HepG2 (cell line): ENCODE data around the gene CD58. TPM values are rescaled to one million over a fixed set of nuclear protein-coding genes. Genes with fewer than 3 reads are reported as not detected.

ENCODE experiments used
- ATAC-seq: fragments of 200-7000 bp; cut with Tn5 transposase; 3 replicates; pipeline ENCODE4 v1.9.1; 2020; ENCODE audit warnings: mild to moderate bottlenecking, moderate library complexity
- BruUV-seq: library from RNA; stranded (reverse); fragments of 400-500 nt; replicated peaks from 2 replicates; lab custom pipeline; 2021; lab: Mats Ljungman, UMichigan
- CTCF ChIA-PET: fragments of 300-600 bp; formaldehyde crosslinking; extraction: SDS; loops from one replicate; lab custom pipeline; 2021; ENCODE audit warnings: low total read pairs, inconsistent platforms, low intra/inter-chr PET ratio; lab: Yijun Ruan, JAX
- POLR2A ChIA-PET: fragments of 350-600 bp; sonication (Branson Sonifier 250); formaldehyde crosslinking; loops from one replicate; lab custom pipeline; 2020; ENCODE audit warnings: antibody characterized with exemption, inconsistent platforms; lab: Yijun Ruan, JAX
- DNase-seq: peaks from one replicate; pipeline ENCODE4 v3.0.0-alpha.2; 2015; ENCODE audit warnings: low spot score
- FAIRE-seq: peaks from 3 replicates; lab custom pipeline; 2011; peaks lifted over from hg19 to GRCh38; lab: Jason Lieb, UNC
- H2AFZ ChIP-seq: one replicate; pipeline ENCODE4 v1.6.1; 2011; ENCODE audit warnings: low read length, inconsistent platforms
- H3K27ac ChIP-seq: fragments of 300-600 bp; 3 replicates; pipeline ENCODE4 v1.8.0; 2011; ENCODE audit warnings: mixed run types, mild to moderate bottlenecking, mixed read lengths, low read length, inconsistent platforms; ENCODE audit not compliant: insufficient read depth; ENCODE audit errors: extremely low read length
- H3K27me3 ChIP-seq, 2 experiments: fragments of 200-600 bp in 1 of 2; 2 replicates in 1 of 2; 3 replicates in 1 of 2; pipeline versions ENCODE4 v1.6.0 to v1.8.0; 2011; ENCODE audit warnings: low read length in 2 of 2, mild to moderate bottlenecking in 2 of 2, moderate library complexity in 2 of 2, inconsistent platforms in 1 of 2; ENCODE audit not compliant: insufficient read depth in 2 of 2, control insufficient read depth in 1 of 2
- H3K36me3 ChIP-seq, 2 experiments: fragments of 200-600 bp in 1 of 2; replicated peaks in 1 of 2; 2 replicates in 1 of 2; 3 replicates in 1 of 2; pipeline versions ENCODE4 v1.5.1 to v1.8.0; 2011; ENCODE audit warnings: low read length in 2 of 2, inconsistent platforms in 1 of 2; ENCODE audit not compliant: insufficient read depth in 2 of 2, control insufficient read depth in 1 of 2
- H3K4me1 ChIP-seq: 2 replicates; pipeline ENCODE4 v1.5.1; 2012; ENCODE audit warnings: low read length, inconsistent platforms; ENCODE audit not compliant: insufficient read depth
- H3K4me2 ChIP-seq: 2 replicates; pipeline ENCODE4 v1.6.0; 2011; ENCODE audit warnings: low read depth, low read length, inconsistent platforms
- H3K4me3 ChIP-seq, 3 experiments: fragments of 200-600 bp in 1 of 3; sonication (generic), shearing (Covaris generic) in 1 of 3; replicated peaks in 1 of 3; 2 replicates each; pipeline ENCODE4 v1.5.1; 2011 to 2016; ENCODE audit warnings: low read length in 3 of 3, inconsistent platforms in 2 of 3, low read depth in 2 of 3, mild to moderate bottlenecking in 2 of 3, control low read depth in 1 of 3, mixed read lengths in 1 of 3; ENCODE audit not compliant: insufficient read depth in 1 of 3
- H3K79me2 ChIP-seq: one replicate; pipeline ENCODE4 v1.6.1; 2011; ENCODE audit warnings: low read length, inconsistent platforms; ENCODE audit not compliant: insufficient read depth
- H3K9ac ChIP-seq: 2 replicates; pipeline ENCODE4 v1.6.0; 2011; ENCODE audit warnings: mild to moderate bottlenecking, low read depth, low read length, inconsistent platforms; ENCODE audit not compliant: insufficient read depth
- H3K9me3 ChIP-seq: 2 replicates; pipeline ENCODE4 v1.5.1; 2012; ENCODE audit warnings: mild to moderate bottlenecking, low read length
- H4K20me1 ChIP-seq: 2 replicates; pipeline ENCODE4 v1.6.0; 2011; ENCODE audit warnings: inconsistent platforms, mild to moderate bottlenecking, low read length, moderate library complexity; ENCODE audit not compliant: insufficient read depth
- CREB1 ChIP-seq, 2 experiments: fragments of 450-650 bp in 1 of 2; IDR thresholded peaks; 2 replicates each; pipeline ENCODE4 v1.6.1; 2016 to 2017; ENCODE audit warnings: control low read depth in 1 of 2, mild to moderate bottlenecking in 1 of 2, missing compliant biosample characterization in 1 of 2, missing genetic modification characterization in 1 of 2
- CREM ChIP-seq, 2 experiments: sonication (generic) in 1 of 2; formaldehyde crosslinking in 1 of 2; IDR thresholded peaks; 2 replicates each; pipeline versions ENCODE4 v1.4.0 to v1.6.1; 2016 to 2020; ENCODE audit warnings: antibody characterized with exemption in 1 of 2, mild to moderate bottlenecking in 1 of 2, missing genetic modification reagents in 1 of 2
- GFI1 ChIP-seq: sonication (generic); formaldehyde crosslinking; IDR thresholded peaks from 2 replicates; pipeline ENCODE4 v1.5.0; 2020; ENCODE audit warnings: missing genetic modification reagents, mild to moderate bottlenecking, borderline replicate concordance
- MED1 ChIP-seq: sonication (generic); formaldehyde crosslinking; IDR thresholded peaks from 2 replicates; pipeline ENCODE4 v1.4.0; 2020; ENCODE audit warnings: missing genetic modification reagents
- NFIC ChIP-seq: IDR thresholded peaks from 2 replicates; pipeline ENCODE4 v1.6.1; 2012; ENCODE audit warnings: mild to moderate bottlenecking, low read length, inconsistent platforms
- ZC3H13 ChIP-seq: sonication (generic); formaldehyde crosslinking; IDR thresholded peaks from 2 replicates; pipeline ENCODE4 v1.8.1; 2023; ENCODE audit warnings: mild to moderate bottlenecking, missing genetic modification reagents, moderate library complexity
- ZNF292 ChIP-seq: sonication (generic); formaldehyde crosslinking; IDR thresholded peaks from 2 replicates; pipeline ENCODE4 v1.8.1; 2022; ENCODE audit warnings: mild to moderate bottlenecking, low read depth, missing genetic modification reagents, borderline replicate concordance
- ZNF792 ChIP-seq: IDR thresholded peaks from 2 replicates; pipeline ENCODE4 v1.6.1; 2016
- WGBS: methylation state at CpG from one replicate; pipeline ENCODE4 v1.1.6; 2017; ENCODE audit warnings: low lambda C conversion rate; 5-methylcytosine and 5-hydroxymethylcytosine counted together
- in situ Hi-C: cut with HindIII; loops from 2 replicates; pipeline ENCODE4 v1.10.0; 2017; ENCODE audit warnings: low pct_unique_long_range_greater_than_20kb; ENCODE audit not compliant: extremely low pct_ligation_motif_present
- intact Hi-C: fragments of 100-400 bp; cut with micrococcal nuclease; formaldehyde crosslinking; loops from one replicate; pipeline ENCODE4 v1.10.0; 2022; ENCODE audit not compliant: unreplicated experiment
- polyA plus RNA-seq, 8 experiments: library from polyadenylated mRNA; depleted of rRNA in 3 of 8; stranded (reverse) in 7 of 8; unstranded in 1 of 8; fragments of >200 nt; fragmentation: Illumina TruSeq in 4 of 8; extraction: Trizol in 4 of 8; gene quantifications; 2 replicates each; pipeline versions ENCODE4 v1.2.1 to v1.2.3, GENCODE V29; 2011 to 2016; ENCODE audit warnings: low read depth in 4 of 8, missing spikeins in 1 of 8, mixed read lengths in 1 of 8; ENCODE audit not compliant: insufficient read depth in 1 of 8
- total RNA-seq, 5 experiments: library from RNA; depleted of rRNA; stranded (reverse); fragments of >200 nt; fragmentation: Illumina TruSeq; extraction: Trizol; gene quantifications; 2 replicates each; pipeline ENCODE4 v1.2.3, GENCODE V29; 2016; ENCODE audit warnings: low read depth in 1 of 5
- TF ChIP-seq, protein P1 (sequence below): sonication (generic); formaldehyde crosslinking; IDR thresholded peaks from 2 replicates; pipeline ENCODE4 v1.4.0; 2020; ENCODE audit warnings: mild to moderate bottlenecking, missing genetic modification reagents
- TF ChIP-seq, protein P2 (sequence below): sonication (generic); formaldehyde crosslinking; IDR thresholded peaks from 2 replicates; pipeline ENCODE4 v1.8.0; 2022; ENCODE audit warnings: low read depth, missing genetic modification reagents
- TF ChIP-seq, protein P3 (sequence below): sonication (generic); formaldehyde crosslinking; conservative IDR thresholded peaks from 2 replicates; pipeline ENCODE4 v1.4.0; 2020; ENCODE audit warnings: mild to moderate bottlenecking, missing genetic modification reagents, moderate library complexity
- TF ChIP-seq, protein P4 (sequence below): sonication (generic); formaldehyde crosslinking; IDR thresholded peaks from 2 replicates; pipeline ENCODE4 v1.5.0; 2020; ENCODE audit warnings: mild to moderate bottlenecking, missing genetic modification reagents, moderate library complexity

CD58 gene
- total and polyA plus RNA-seq, 2 of the 13 experiments (the other 11 are each of a cell fraction or from before 2014, with no cell fraction given): 9.4 to 13.5 TPM

DNA sequence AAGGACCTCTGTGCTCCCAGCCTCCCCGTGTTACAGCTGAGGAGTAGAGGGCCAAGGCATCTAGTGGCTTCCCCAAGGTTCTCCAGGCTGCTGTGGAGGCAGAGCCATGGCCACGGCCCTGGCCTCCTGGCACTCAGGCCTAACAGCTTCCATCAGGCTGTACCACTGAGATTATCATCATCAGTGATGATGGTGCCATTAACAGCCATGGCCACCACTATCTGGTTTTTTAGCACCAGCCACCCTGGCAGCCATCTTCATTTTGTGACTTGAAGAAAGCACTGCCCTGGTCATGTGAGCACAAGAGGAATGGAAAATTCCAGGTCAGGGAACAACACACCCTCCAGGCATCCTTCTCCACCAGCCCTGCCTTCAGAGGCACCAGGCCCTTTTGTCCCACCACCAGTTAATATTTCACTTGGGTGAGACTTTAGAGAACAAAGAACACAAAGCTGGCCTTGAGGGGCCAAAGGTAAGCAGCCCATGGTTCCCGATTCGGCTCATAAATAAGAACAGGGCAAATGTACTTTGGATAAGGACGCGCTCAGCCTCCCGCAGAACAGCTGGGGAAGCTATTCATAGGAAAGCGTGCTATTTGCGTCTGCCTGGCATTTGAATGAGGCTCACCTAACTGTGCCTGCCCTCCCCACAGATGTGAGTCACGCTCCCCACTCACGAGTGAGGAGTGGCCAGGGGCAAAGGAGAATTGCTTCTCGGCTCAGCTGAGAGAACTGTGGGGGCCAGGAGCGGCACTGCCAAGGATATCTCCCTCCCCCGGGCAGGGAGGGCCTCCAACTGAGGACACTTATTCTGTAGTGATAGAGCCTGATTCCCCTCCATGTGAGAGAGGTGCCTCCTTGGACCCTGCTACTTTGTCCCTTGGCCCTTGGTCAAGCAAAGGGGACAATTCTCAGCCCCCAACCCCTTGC is 95.6 kb downstream of the CD58 start (continued):
- TF ChIP-seq, protein P1, sequence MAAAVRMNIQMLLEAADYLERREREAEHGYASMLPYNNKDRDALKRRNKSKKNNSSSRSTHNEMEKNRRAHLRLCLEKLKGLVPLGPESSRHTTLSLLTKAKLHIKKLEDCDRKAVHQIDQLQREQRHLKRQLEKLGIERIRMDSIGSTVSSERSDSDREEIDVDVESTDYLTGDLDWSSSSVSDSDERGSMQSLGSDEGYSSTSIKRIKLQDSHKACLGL (CRISPR knock-in tag): no peak
- TF ChIP-seq ZC3H13 (CRISPR knock-in tag): no peak
- TF ChIP-seq CREM (IDR thresholded peaks at IDR 0.05): peak; percentile 77
- TF ChIP-seq CREM (CRISPR knock-in tag; IDR thresholded peaks at IDR 0.05): no peak
- TF ChIP-seq, all 625 proteins: peak for 279

DNA sequence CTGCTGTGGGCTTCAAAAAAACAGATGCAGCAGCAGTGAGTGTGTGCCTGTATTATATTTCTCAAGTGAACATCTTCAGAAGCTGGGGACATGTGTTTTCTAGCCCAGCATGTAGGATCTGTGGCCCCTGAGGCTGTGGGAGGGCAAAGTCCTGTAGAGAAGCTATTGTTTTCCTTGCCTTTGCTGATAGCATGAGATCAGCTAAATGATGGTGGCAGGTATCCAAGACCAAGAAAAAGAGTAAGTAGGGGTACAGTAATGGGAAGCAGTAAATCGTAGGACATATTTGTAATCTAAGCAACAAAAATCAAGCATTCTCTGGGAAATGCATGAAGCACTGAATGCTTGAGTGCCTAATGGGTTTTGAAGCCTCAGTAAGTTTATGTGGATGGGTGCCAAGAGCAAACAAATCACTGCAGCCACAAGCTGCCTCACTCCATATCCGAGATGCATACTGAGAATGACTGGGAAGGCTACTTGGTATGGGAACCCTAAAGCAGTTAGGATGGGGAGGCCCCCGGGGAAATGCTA is 98.3 kb downstream of the CD58 start:
- intact Hi-C loops: no loop called here
- H3K4me2 ChIP-seq: peak overlapping the region; percentile 39
- CTCF ChIA-PET: no interaction called here
- TF ChIP-seq, protein P2, sequence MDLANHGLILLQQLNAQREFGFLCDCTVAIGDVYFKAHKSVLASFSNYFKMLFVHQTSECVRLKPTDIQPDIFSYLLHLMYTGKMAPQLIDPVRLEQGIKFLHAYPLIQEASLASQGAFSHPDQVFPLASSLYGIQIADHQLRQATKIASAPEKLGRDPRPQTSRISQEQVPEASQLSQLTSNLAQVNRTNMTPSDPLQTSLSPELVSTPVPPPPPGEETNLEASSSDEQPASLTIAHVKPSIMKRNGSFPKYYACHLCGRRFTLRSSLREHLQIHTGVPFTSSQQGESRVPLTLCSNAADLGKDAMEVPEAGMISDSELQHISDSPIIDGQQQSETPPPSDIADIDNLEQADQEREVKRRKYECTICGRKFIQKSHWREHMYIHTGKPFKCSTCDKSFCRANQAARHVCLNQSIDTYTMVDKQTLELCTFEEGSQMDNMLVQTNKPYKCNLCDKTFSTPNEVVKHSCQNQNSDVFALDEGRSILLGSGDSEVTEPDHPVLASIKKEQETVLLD (CRISPR knock-in tag): no peak
- TF ChIP-seq GFI1 (CRISPR knock-in tag): peak; percentile 96
- TF ChIP-seq, protein P3, sequence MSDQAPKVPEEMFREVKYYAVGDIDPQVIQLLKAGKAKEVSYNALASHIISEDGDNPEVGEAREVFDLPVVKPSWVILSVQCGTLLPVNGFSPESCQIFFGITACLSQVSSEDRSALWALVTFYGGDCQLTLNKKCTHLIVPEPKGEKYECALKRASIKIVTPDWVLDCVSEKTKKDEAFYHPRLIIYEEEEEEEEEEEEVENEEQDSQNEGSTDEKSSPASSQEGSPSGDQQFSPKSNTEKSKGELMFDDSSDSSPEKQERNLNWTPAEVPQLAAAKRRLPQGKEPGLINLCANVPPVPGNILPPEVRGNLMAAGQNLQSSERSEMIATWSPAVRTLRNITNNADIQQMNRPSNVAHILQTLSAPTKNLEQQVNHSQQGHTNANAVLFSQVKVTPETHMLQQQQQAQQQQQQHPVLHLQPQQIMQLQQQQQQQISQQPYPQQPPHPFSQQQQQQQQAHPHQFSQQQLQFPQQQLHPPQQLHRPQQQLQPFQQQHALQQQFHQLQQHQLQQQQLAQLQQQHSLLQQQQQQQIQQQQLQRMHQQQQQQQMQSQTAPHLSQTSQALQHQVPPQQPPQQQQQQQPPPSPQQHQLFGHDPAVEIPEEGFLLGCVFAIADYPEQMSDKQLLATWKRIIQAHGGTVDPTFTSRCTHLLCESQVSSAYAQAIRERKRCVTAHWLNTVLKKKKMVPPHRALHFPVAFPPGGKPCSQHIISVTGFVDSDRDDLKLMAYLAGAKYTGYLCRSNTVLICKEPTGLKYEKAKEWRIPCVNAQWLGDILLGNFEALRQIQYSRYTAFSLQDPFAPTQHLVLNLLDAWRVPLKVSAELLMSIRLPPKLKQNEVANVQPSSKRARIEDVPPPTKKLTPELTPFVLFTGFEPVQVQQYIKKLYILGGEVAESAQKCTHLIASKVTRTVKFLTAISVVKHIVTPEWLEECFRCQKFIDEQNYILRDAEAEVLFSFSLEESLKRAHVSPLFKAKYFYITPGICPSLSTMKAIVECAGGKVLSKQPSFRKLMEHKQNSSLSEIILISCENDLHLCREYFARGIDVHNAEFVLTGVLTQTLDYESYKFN: peak; percentile 77
- TF ChIP-seq NFIC: peak; percentile 43; the same call in 1 of the 2 replicates
- peak; percentile 61; the same call in 1 of the 2 replicates for TF ChIP-seq MED1 (CRISPR knock-in tag)
- TF ChIP-seq, protein P4, sequence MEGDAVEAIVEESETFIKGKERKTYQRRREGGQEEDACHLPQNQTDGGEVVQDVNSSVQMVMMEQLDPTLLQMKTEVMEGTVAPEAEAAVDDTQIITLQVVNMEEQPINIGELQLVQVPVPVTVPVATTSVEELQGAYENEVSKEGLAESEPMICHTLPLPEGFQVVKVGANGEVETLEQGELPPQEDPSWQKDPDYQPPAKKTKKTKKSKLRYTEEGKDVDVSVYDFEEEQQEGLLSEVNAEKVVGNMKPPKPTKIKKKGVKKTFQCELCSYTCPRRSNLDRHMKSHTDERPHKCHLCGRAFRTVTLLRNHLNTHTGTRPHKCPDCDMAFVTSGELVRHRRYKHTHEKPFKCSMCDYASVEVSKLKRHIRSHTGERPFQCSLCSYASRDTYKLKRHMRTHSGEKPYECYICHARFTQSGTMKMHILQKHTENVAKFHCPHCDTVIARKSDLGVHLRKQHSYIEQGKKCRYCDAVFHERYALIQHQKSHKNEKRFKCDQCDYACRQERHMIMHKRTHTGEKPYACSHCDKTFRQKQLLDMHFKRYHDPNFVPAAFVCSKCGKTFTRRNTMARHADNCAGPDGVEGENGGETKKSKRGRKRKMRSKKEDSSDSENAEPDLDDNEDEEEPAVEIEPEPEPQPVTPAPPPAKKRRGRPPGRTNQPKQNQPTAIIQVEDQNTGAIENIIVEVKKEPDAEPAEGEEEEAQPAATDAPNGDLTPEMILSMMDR (CRISPR knock-in tag): no peak
- no peak for TF ChIP-seq ZNF792 (CRISPR knock-in tag)
- peak; percentile 20; the same call in 1 of the 2 replicates for TF ChIP-seq ZNF292
- TF ChIP-seq CREB1 (IDR thresholded peaks at IDR 0.05): no peak
- peak; percentile 23; the same call in 1 of the 2 replicates for TF ChIP-seq CREB1 (CRISPR knock-in tag; IDR thresholded peaks at IDR 0.05)

More for the DNA sequence above, 98.3 kb downstream of the CD58 start:
- H4K20me1 ChIP-seq: no peaks in the 10 kb centered on the region
- in situ Hi-C loops: no loop called here
- H3K27me3 ChIP-seq: no peaks in the 10 kb centered on the region
- 53% methylated on average over 1 of the region's 3 CpGs for WGBS
- BruUV-seq: no TSS peak
- peak; percentile 62 for DNase-seq
- peaks cover 100% of the 10 kb centered on the region for H3K4me1 ChIP-seq
- H3K9me3 ChIP-seq: no peaks in the 10 kb centered on the region
- peaks cover 87% of the 10 kb centered on the region for H3K79me2 ChIP-seq
- ATAC-seq: no peak
- H3K36me3 ChIP-seq: peaks cover 2 to 8% of the 10 kb centered on the region in 2 experiments; a peak in 2 of 5 replicates
- no peak for FAIRE-seq
- peak overlapping the region; percentile 58 for H3K27ac ChIP-seq
- H2AFZ ChIP-seq: no peak overlapping the region
- H3K4me3 ChIP-seq: no peak overlapping the region
- POLR2A ChIA-PET: interaction anchor here (0.6 to 7.2 kb wide), 6 partner anchors 11 to 334 kb away, joined by 3 to 129 read pairs (median 4); no protein-coding TSS in a partner anchor
- peak overlapping the region; percentile 12; the same call in 1 of the 2 replicates for H3K9ac ChIP-seq
